H7 (cell line): ENCODE results near the gene NOTCH2. TPM values are rescaled to one million over a fixed set of nuclear protein-coding genes. Genes with fewer than 3 reads are reported as not detected.

Experiments used
- DNase-seq: peaks from one replicate; pipeline ENCODE4 v3.0.0; 2012
- H3K27me3 ChIP-seq: 2 replicates; pipeline ENCODE4 v1.6.0; 2011; ENCODE audit warnings: mild to moderate bottlenecking, low read length; ENCODE audit not compliant: control insufficient read depth, insufficient read depth
- H3K36me3 ChIP-seq: replicated peaks from 2 replicates; pipeline ENCODE4 v1.5.1; 2011; ENCODE audit warnings: low read length; ENCODE audit not compliant: control insufficient read depth, insufficient read depth
- H3K4me3 ChIP-seq: 2 replicates; pipeline ENCODE4 v1.5.1; 2011; ENCODE audit warnings: low read depth, mild to moderate bottlenecking, control low read depth, low read length, moderate library complexity; ENCODE audit not compliant: insufficient read depth
- total RNA-seq: library from RNA; depleted of rRNA; stranded (reverse); fragments of >200 nt; shearing (Covaris generic); gene quantifications from 2 replicates; pipeline ENCODE4 v1.2.3, GENCODE V29; 2014

Gene NOTCH2
- total RNA-seq, 1 experiment from 2014 or later: 52.4 TPM

- H3K36me3 ChIP-seq: no peaks in the 10 kb centered on the region
- DNase-seq: no peak
- H3K27me3 ChIP-seq: no peaks in the 10 kb centered on the region
- no peak overlapping the region for H3K4me3 ChIP-seq
These were observed 166.0 kb downstream of the NOTCH2 start for GRCh38 chr1:119903443-119903835.

- no peak for DNase-seq
- Histone ChIP-seq H3K4me3 (no peak overlapping the region), H3K27me3 (no peaks in the 10 kb centered on the region), H3K36me3 (no peaks in the 10 kb centered on the region)
These were observed 166.6 kb downstream of the NOTCH2 start for GRCh38 chr1:119902775-119903442.

GRCh38 chr1:119898981-119899720, 170.3 kb downstream of the NOTCH2 start:
- H3K36me3 ChIP-seq: no peaks in the 10 kb centered on the region
- no peak for DNase-seq
- no peaks in the 10 kb centered on the region for H3K27me3 ChIP-seq

GRCh38 chr1:119898530-119898929, 170.9 kb downstream of the NOTCH2 start:
- Histone ChIP-seq H3K27me3 (no peaks in the 10 kb centered on the region), H3K36me3 (no peaks in the 10 kb centered on the region), H3K4me3 (no peak overlapping the region)
- no peak for DNase-seq

More at GRCh38 chr1:119898981-119899720, 170.3 kb downstream of the NOTCH2 start:
- no peak overlapping the region for H3K4me3 ChIP-seq

- Histone ChIP-seq H3K4me3 (no peak within 1 kb of the TSS), H3K27me3 (no peaks in the 10 kb centered on the region), H3K36me3 (no peaks in the 10 kb centered on the region)
- DNase-seq: peak; percentile 81
These were observed 173.2 kb downstream of the NOTCH2 start, which contains the start of gene ADAM30 for GRCh38 chr1:119896303-119896702. ADAM30 (minus strand) TSS chr1:119896515; CDS start chr1:119896336, 179 bp downstream.

GRCh38 chr1:119895102-119895501, 174.4 kb downstream of the NOTCH2 start:
- H3K4me3 ChIP-seq: no peak overlapping the region
- no peaks in the 10 kb centered on the region for H3K36me3 ChIP-seq
- DNase-seq: no peak
- H3K27me3 ChIP-seq: no peaks in the 10 kb centered on the region

GRCh38 chr1:119893827-119894700, 175.4 kb downstream of the NOTCH2 start:
- no peaks in the 10 kb centered on the region for H3K27me3 ChIP-seq
- no peaks in the 10 kb centered on the region for H3K36me3 ChIP-seq
- DNase-seq: no peak
- no peak overlapping the region for H3K4me3 ChIP-seq

GRCh38 chr1:119893238-119893791, 176.1 kb downstream of the NOTCH2 start:
- DNase-seq: no peak
- Histone ChIP-seq H3K27me3 (no peaks in the 10 kb centered on the region), H3K4me3 (no peak overlapping the region), H3K36me3 (no peaks in the 10 kb centered on the region)

GRCh38 chr1:119891386-119891785, 178.1 kb downstream of the NOTCH2 start:
- DNase-seq: no peak
- no peaks in the 10 kb centered on the region; the same call in 1 of the 2 replicates for H3K27me3 ChIP-seq
- H3K4me3 ChIP-seq: no peak overlapping the region
- H3K36me3 ChIP-seq: no peaks in the 10 kb centered on the region

- DNase-seq: no peak
- Histone ChIP-seq H3K27me3 (no peaks in the 10 kb centered on the region; the same call in 1 of the 2 replicates), H3K4me3 (no peak overlapping the region), H3K36me3 (no peaks in the 10 kb centered on the region)
These were observed 181.0 kb downstream of the NOTCH2 start for GRCh38 chr1:119888476-119888875.

GRCh38 chr1:119887427-119887826, 182.0 kb downstream of the NOTCH2 start:
- no peaks in the 10 kb centered on the region; the same call in 1 of the 2 replicates for H3K27me3 ChIP-seq
- no peaks in the 10 kb centered on the region for H3K36me3 ChIP-seq
- no peak overlapping the region for H3K4me3 ChIP-seq
- DNase-seq: no peak

- peak; percentile 52 for DNase-seq
- no peak overlapping the region for H3K4me3 ChIP-seq
- H3K36me3 ChIP-seq: no peaks in the 10 kb centered on the region
- no peaks in the 10 kb centered on the region; the same call in 1 of the 2 replicates for H3K27me3 ChIP-seq
These were observed 183.3 kb downstream of the NOTCH2 start for GRCh38 chr1:119885903-119886783.

GRCh38 chr1:119884711-119885110, 184.8 kb downstream of the NOTCH2 start:
- Histone ChIP-seq H3K36me3 (no peaks in the 10 kb centered on the region), H3K4me3 (no peak overlapping the region), H3K27me3 (no peaks in the 10 kb centered on the region; the same call in 1 of the 2 replicates)
- DNase-seq: no peak
